Left lung (tissue), 10 donors: ENCODE results near the gene TTC7B. TPM values are rescaled to one million over a fixed set of nuclear protein-coding genes. Genes with fewer than 3 reads are reported as not detected.

Source experiments
- ATAC-seq: fragments of 200-7000 bp; cut with Tn5 transposase; one replicate; pipeline ENCODE4 v1.9.1; 2020; ENCODE audit warnings: moderate library complexity
- DNase-seq, 4 donors: peaks; one replicate each; pipeline ENCODE4 v3.0.0-alpha.2; 2013 to 2020
- H3K27ac ChIP-seq, 2 donors: fragments of 200-600 bp; sonication (generic) in 1 of 2; one replicate each; pipeline versions ENCODE4 v1.5.0 to v1.8.0; 2020 to 2021
- H3K27me3 ChIP-seq, 2 donors: fragments of 200-600 bp; sonication (generic) in 1 of 2; one replicate each; pipeline versions ENCODE4 v1.5.0 to v1.8.0; 2020 to 2021
- H3K36me3 ChIP-seq, 2 donors: fragments of 200-600 bp; sonication (generic) in 1 of 2; one replicate each; pipeline versions ENCODE4 v1.5.0 to v1.8.0; 2020 to 2021
- H3K4me1 ChIP-seq, 2 donors: fragments of 200-600 bp; one replicate each; pipeline ENCODE4 v1.8.0; 2021
- H3K4me3 ChIP-seq, 2 donors: fragments of 200-600 bp; sonication (generic) in 1 of 2; one replicate each; pipeline versions ENCODE4 v1.5.0 to v1.8.0; 2020 to 2021; ENCODE audit warnings: mild to moderate bottlenecking in 1 of 2
- H3K9me3 ChIP-seq, 2 donors: fragments of 200-600 bp; sonication (generic) in 1 of 2; one replicate each; pipeline versions ENCODE4 v1.5.0 to v1.8.0; 2020 to 2021
- CTCF ChIP-seq, 2 donors: fragments of 200-600 bp; sonication (generic) in 1 of 2; IDR thresholded peaks; one replicate each; pipeline versions ENCODE4 v1.5.0 to v1.8.0; 2021; ENCODE audit warnings: antibody characterized with exemption in 2 of 2
- intact Hi-C, 2 donors: fragments of 100-400 bp; cut with DNase I; formaldehyde crosslinking; loops; one replicate each; pipeline versions ENCODE4 v1.11.2 to v1.14.2; 2022
- polyA plus RNA-seq, 6 donors: library from polyadenylated mRNA; unstranded; fragments of 120-200 nt; gene quantifications; one replicate each; pipeline ENCODE4 v1.2.1, GENCODE V29; 2013; ENCODE audit not compliant: insufficient read length in 6 of 6
- total RNA-seq, 2 donors: library from RNA; stranded (reverse); fragmentation: NEBNext Ultra II Directional; extraction: Animal tissue kit (Norgen Biotek cat#: 25700); gene quantifications; one replicate each; pipeline ENCODE4 v1.2.1, GENCODE V29; 2021
- donor health status: DM: no; HTN: yes; CAD: no.
- donor health status: DM: no; HTN: no; CAD: no.

Gene TTC7B
- total and polyA plus RNA-seq, 8 donors = 26.8 to 47.5 (median 39.5) TPM

DNA sequence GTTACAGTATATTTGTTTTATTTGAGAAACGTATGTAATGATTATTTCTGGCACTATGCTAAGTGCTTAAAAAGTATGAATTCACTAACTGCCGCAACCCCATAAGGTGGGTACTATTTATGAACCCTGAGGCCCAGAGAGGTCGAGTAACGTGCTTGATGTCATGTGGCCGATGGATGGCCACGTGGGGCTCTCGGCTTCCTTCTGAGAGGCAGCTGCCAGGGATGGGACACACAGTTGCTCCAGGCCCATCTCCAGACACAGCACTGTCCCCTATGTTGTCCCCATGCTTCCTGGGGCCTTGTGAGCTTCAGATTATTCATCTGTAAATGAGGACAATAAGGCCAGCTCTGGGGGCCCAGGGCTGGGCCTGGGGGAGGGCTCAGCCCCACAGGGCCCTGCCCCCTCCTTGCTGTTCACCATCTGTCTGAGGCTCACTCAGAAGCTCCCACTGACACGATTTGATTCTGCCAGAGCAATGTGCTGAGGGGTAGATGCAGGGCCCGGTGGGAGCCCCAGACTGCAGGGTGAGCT is 304.4 kb downstream of the TTC7B start:
- ATAC-seq = no peak
- Histone ChIP-seq H3K4me1 (peaks cover 12 to 17% of the 10 kb centered on the region in 2 donors), H3K27me3 (peaks cover 0 to 14% of the 10 kb centered on the region in 2 donors), H3K36me3 (no peaks in the 10 kb centered on the region), H3K9me3 (no peaks in the 10 kb centered on the region), H3K4me3 (no peak overlapping the region), H3K27ac (no peak overlapping the region)
- DNase-seq = peak in 1 of 4 donors; percentile 14
- intact Hi-C loops = loop anchor here in 1 of 2 donors (10.0 kb wide), 1 partner anchor 107 kb away; no protein-coding TSS in a partner anchor
- no peak for TF ChIP-seq CTCF (IDR thresholded peaks at IDR 0.05)

GRCh38 chr14:90511252-90511651 is 305.0 kb downstream of the TTC7B start:
- H3K4me3 ChIP-seq = no peak overlapping the region
- ATAC-seq (no peak), DNase-seq (peak in 1 of 4 donors; percentile 37)
- H3K9me3 ChIP-seq = no peaks in the 10 kb centered on the region
- TF ChIP-seq CTCF (IDR thresholded peaks at IDR 0.05) = no peak
- intact Hi-C loops = loop anchor here in 1 of 2 donors (10.0 kb wide), 1 partner anchor 106 kb away; no protein-coding TSS in a partner anchor
- H3K27me3 ChIP-seq = peaks cover 0 to 14% of the 10 kb centered on the region in 2 donors
- H3K4me1 ChIP-seq = peaks cover 12 to 17% of the 10 kb centered on the region in 2 donors
- no peak overlapping the region for H3K27ac ChIP-seq
- H3K36me3 ChIP-seq = no peaks in the 10 kb centered on the region

DNA sequence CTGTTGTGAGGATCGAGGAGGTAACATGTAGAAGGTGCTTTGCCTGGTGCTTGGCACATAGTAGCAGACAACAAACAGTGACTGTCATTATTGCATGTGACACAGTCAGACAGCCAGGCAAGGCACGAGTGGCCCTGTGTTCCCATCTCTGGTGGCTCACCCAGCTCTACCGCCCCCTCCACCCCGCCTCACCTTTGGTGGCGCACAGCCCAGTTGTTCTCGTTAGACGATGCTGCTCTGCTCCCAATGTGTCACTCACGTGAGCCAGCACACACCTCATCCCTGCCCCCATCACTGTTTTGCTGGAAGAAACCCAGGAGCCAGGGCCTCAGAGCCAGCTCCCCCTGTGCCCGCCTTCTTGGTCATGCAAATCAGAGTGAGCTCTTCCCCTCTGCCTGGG is 306.1 kb downstream of the TTC7B start:
- Histone ChIP-seq H3K36me3 (no peaks in the 10 kb centered on the region), H3K4me3 (no peak overlapping the region), H3K4me1 (peaks cover 12 to 17% of the 10 kb centered on the region in 2 donors), H3K9me3 (no peaks in the 10 kb centered on the region), H3K27me3 (peaks cover 0 to 14% of the 10 kb centered on the region in 2 donors), H3K27ac (no peak overlapping the region)
- intact Hi-C loops = loop anchor here in 1 of 2 donors (10.0 kb wide), 1 partner anchor 105 kb away; no protein-coding TSS in a partner anchor
- TF ChIP-seq CTCF (IDR thresholded peaks at IDR 0.05) = no peak
- DNase-seq (peak in 3 of 4 donors; percentile 49 to 72 (median 58)), ATAC-seq (peak; percentile 2)

DNA sequence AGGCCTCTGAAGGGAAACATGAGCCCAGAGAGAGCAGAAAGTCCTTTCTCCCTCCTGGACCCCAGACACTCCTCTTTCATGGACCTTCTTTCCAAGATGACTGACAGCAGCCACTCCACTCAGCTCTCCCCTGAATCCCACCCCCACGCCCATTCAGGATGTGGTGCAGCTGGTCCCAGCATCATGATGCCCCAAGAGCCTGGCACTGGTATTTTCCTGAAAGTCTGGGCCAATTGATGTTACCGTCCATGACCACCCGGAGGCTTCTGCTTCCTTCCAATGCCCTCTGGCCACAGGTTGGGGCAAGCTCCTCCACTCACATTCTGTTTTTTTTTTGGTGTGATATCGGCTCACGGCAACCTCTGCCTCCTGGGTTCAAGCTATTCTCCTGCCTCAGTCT is 306.8 kb downstream of the TTC7B start:
- H3K9me3 ChIP-seq = no peaks in the 10 kb centered on the region
- intact Hi-C loops = no loop called here
- DNase-seq = peak in 1 of 4 donors; percentile 18
- ATAC-seq = no peak
- H3K36me3 ChIP-seq = no peaks in the 10 kb centered on the region
- no peak overlapping the region for H3K4me3 ChIP-seq
- H3K27ac ChIP-seq = no peak overlapping the region
- peaks cover 0 to 14% of the 10 kb centered on the region in 2 donors for H3K27me3 ChIP-seq
- H3K4me1 ChIP-seq = peaks cover 12 to 17% of the 10 kb centered on the region in 2 donors
- TF ChIP-seq CTCF (IDR thresholded peaks at IDR 0.05) = no peak

- no peaks in the 10 kb centered on the region for H3K9me3 ChIP-seq
- H3K4me1 ChIP-seq = peaks cover 11 to 12% of the 10 kb centered on the region in 2 donors
- H3K36me3 ChIP-seq = no peaks in the 10 kb centered on the region
- peak; percentile 36 for ATAC-seq
- no peak for TF ChIP-seq CTCF (IDR thresholded peaks at IDR 0.05)
- peaks cover 0 to 14% of the 10 kb centered on the region in 2 donors for H3K27me3 ChIP-seq
- peak in 3 of 4 donors; percentile 60 to 69 (median 66) for DNase-seq
- no peak overlapping the region for H3K27ac ChIP-seq
- intact Hi-C loops = no loop called here
- H3K4me3 ChIP-seq = no peak overlapping the region
Measured at GRCh38 chr14:90508536-90509254, 307.5 kb downstream of the TTC7B start.
